HEK293 (cell line): ENCODE data around the gene KIF5B.

ENCODE experiments used
- BCL11A ChIP-seq: fragments of 450-650 bp; formaldehyde crosslinking; IDR thresholded peaks from 2 replicates; pipeline ENCODE4 v1.5.1; 2016; ENCODE audit warnings: low read depth, missing biosample characterization, missing genetic modification characterization
- HOXA7 ChIP-seq: sonication (generic); formaldehyde crosslinking; IDR thresholded peaks from 2 replicates; pipeline ENCODE4 v1.8.1; 2022; ENCODE audit warnings: missing genetic modification reagents, borderline replicate concordance
- RBAK ChIP-seq: fragments of 450-650 bp; formaldehyde crosslinking; IDR thresholded peaks from 2 replicates; pipeline ENCODE4 v1.5.1; 2016; ENCODE audit warnings: missing biosample characterization, missing genetic modification characterization
- ZFHX2 ChIP-seq: fragments of 450-650 bp; formaldehyde crosslinking; conservative IDR thresholded peaks from 2 replicates; pipeline ENCODE4 v1.5.1; 2016; ENCODE audit warnings: missing biosample characterization, missing genetic modification characterization
- ZFP37 ChIP-seq: fragments of 450-650 bp; formaldehyde crosslinking; IDR thresholded peaks from 2 replicates; pipeline ENCODE4 v1.5.1; 2016; ENCODE audit warnings: missing biosample characterization, missing genetic modification characterization
- ZNF155 ChIP-seq: fragments of 450-650 bp; formaldehyde crosslinking; IDR thresholded peaks from 2 replicates; pipeline ENCODE4 v1.5.1; 2016; ENCODE audit warnings: missing biosample characterization, missing genetic modification characterization
- ZNF16 ChIP-seq: fragments of 450-650 bp; formaldehyde crosslinking; IDR thresholded peaks from 2 replicates; pipeline ENCODE4 v1.5.1; 2016; ENCODE audit warnings: low read depth, missing biosample characterization, missing genetic modification characterization
- ZNF239 ChIP-seq: fragments of 450-650 bp; formaldehyde crosslinking; IDR thresholded peaks from 2 replicates; pipeline ENCODE4 v1.5.1; 2016; ENCODE audit warnings: missing biosample characterization, missing genetic modification characterization
- ZNF292 ChIP-seq: fragments of 450-650 bp; formaldehyde crosslinking; IDR thresholded peaks from 2 replicates; pipeline ENCODE4 v1.5.1; 2016; ENCODE audit warnings: low read depth, missing biosample characterization, missing genetic modification characterization, borderline replicate concordance
- ZNF521 ChIP-seq: fragments of 450-650 bp; formaldehyde crosslinking; IDR thresholded peaks from 2 replicates; pipeline ENCODE4 v1.5.1; 2017; ENCODE audit warnings: missing biosample characterization, mild to moderate bottlenecking, missing genetic modification characterization
- ZNF645 ChIP-seq: fragments of 450-650 bp; formaldehyde crosslinking; IDR thresholded peaks from 2 replicates; pipeline ENCODE4; 2016; ENCODE audit warnings: missing biosample characterization, missing genetic modification characterization
- ZSCAN16 ChIP-seq: fragments of 450-650 bp; formaldehyde crosslinking; IDR thresholded peaks from 2 replicates; pipeline ENCODE4 v1.5.1; 2016; ENCODE audit warnings: missing biosample characterization, missing genetic modification characterization
- TF ChIP-seq, protein P1 (sequence below): fragments of 450-650 bp; formaldehyde crosslinking; IDR thresholded peaks from 2 replicates; pipeline ENCODE4 v1.5.1; 2016; ENCODE audit warnings: missing biosample characterization, missing genetic modification characterization

- TF ChIP-seq, protein P1, sequence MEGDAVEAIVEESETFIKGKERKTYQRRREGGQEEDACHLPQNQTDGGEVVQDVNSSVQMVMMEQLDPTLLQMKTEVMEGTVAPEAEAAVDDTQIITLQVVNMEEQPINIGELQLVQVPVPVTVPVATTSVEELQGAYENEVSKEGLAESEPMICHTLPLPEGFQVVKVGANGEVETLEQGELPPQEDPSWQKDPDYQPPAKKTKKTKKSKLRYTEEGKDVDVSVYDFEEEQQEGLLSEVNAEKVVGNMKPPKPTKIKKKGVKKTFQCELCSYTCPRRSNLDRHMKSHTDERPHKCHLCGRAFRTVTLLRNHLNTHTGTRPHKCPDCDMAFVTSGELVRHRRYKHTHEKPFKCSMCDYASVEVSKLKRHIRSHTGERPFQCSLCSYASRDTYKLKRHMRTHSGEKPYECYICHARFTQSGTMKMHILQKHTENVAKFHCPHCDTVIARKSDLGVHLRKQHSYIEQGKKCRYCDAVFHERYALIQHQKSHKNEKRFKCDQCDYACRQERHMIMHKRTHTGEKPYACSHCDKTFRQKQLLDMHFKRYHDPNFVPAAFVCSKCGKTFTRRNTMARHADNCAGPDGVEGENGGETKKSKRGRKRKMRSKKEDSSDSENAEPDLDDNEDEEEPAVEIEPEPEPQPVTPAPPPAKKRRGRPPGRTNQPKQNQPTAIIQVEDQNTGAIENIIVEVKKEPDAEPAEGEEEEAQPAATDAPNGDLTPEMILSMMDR (tag by site-specific recombination): no peak
- TF ChIP-seq ZNF645 (tag by site-specific recombination) (no peak), ZNF155 (tag by site-specific recombination) (no peak), ZNF521 (tag by site-specific recombination) (no peak), ZNF239 (no peak), ZFP37 (tag by site-specific recombination) (no peak; the same call in 1 of the 2 replicates), RBAK (tag by site-specific recombination) (no peak), ZSCAN16 (tag by site-specific recombination) (no peak), ZNF16 (tag by site-specific recombination) (no peak), ZNF292 (tag by site-specific recombination) (0 out of 2 replicates have a peak, but pooled peaks have one; percentile 3), ZFHX2 (no peak; the same call in 1 of the 2 replicates), HOXA7 (no peak), BCL11A (tag by site-specific recombination) (no peak)
These were observed 618 bp downstream of the KIF5B start for GRCh38 chr10:32055478-32056135.
